SK-N-MC (cell line): ENCODE measurements around the gene QTRT2.

Source experiments
- EZH2 ChIP-seq: fragments of 200-600 bp; sonication (generic); IDR thresholded peaks from one replicate; pipeline ENCODE4 v1.6.1; 2017; ENCODE audit warnings: antibody characterized with exemption
- FOXP2 ChIP-seq: optimal IDR thresholded peaks from 2 replicates; pipeline ENCODE3; 2011; ENCODE audit warnings: mild to moderate bottlenecking, moderate library complexity; ENCODE audit not compliant: insufficient read depth; ENCODE audit errors: extremely low read length, control extremely low read depth
- POLR2AphosphoS5 ChIP-seq: IDR thresholded peaks from 2 replicates; pipeline ENCODE4 v1.6.1; 2012; ENCODE audit warnings: mild to moderate bottlenecking, low read depth, low read length, borderline replicate concordance

GRCh38 chr3:114108137-114108536, 51.6 kb downstream of the QTRT2 start:
- no peak for TF ChIP-seq EZH2
- no peak for TF ChIP-seq POLR2AphosphoS5
- no peak for TF ChIP-seq FOXP2
